ENCODE data around the gene TSPAN8. TPM values are rescaled to one million over a fixed set of nuclear protein-coding genes. Genes with fewer than 3 reads are reported as not detected.

Gene TSPAN8
- total and polyA plus RNA-seq, 2 experiments from 2014 or later = 0.11 TPM; not detected in 1

GRCh38 chr12:71138011-71138410 is 19.8 kb downstream of the TSPAN8 start:
- no peak for TF ChIP-seq CTCF (IDR thresholded peaks at IDR 0.05; ENCODE audit: low read depth, low read length)
- no peaks in the 10 kb centered on the region for H3K27me3 ChIP-seq
- H3K4me3 ChIP-seq = no peak overlapping the region
- no peak overlapping the region for H3K27ac ChIP-seq
- H3K4me1 ChIP-seq (ENCODE audit: low read depth) = no peaks in the 10 kb centered on the region
- no peaks in the 10 kb centered on the region for H3K9me3 ChIP-seq (ENCODE audit: low read depth)
- no peak for DNase-seq (ENCODE audit: low read depth in 1 of 2, low spot score in 1 of 2)
- no peaks in the 10 kb centered on the region for H3K36me3 ChIP-seq

GRCh38 chr12:71135812-71136176 is 22.0 kb downstream of the TSPAN8 start:
- Histone ChIP-seq H3K36me3 (no peaks in the 10 kb centered on the region), H3K4me1 (ENCODE audit: low read depth) (no peaks in the 10 kb centered on the region), H3K27me3 (no peaks in the 10 kb centered on the region), H3K27ac (no peak overlapping the region), H3K9me3 (ENCODE audit: low read depth) (no peaks in the 10 kb centered on the region), H3K4me3 (no peak overlapping the region)
- peak in 1 of 2 donors; percentile 63 for DNase-seq (ENCODE audit: low read depth in 1 of 2, low spot score in 1 of 2)
- TF ChIP-seq CTCF (IDR thresholded peaks at IDR 0.05; ENCODE audit: low read depth, low read length) = no peak

- Histone ChIP-seq H3K27me3 (no peaks in the 10 kb centered on the region), H3K36me3 (no peaks in the 10 kb centered on the region), H3K9me3 (ENCODE audit: low read depth) (no peaks in the 10 kb centered on the region), H3K4me1 (ENCODE audit: low read depth) (no peaks in the 10 kb centered on the region), H3K4me3 (no peak overlapping the region), H3K27ac (no peak overlapping the region)
- DNase-seq (ENCODE audit: low read depth in 1 of 2, low spot score in 1 of 2) = no peak
- no peak for TF ChIP-seq CTCF (IDR thresholded peaks at IDR 0.05; ENCODE audit: low read depth, low read length)
Observed at GRCh38 chr12:71135077-71135811, 22.6 kb downstream of the TSPAN8 start.

GRCh38 chr12:71134405-71134804 is 23.4 kb downstream of the TSPAN8 start:
- Histone ChIP-seq H3K36me3 (no peaks in the 10 kb centered on the region), H3K27ac (no peak overlapping the region), H3K27me3 (no peaks in the 10 kb centered on the region), H3K9me3 (ENCODE audit: low read depth) (no peaks in the 10 kb centered on the region), H3K4me1 (ENCODE audit: low read depth) (no peaks in the 10 kb centered on the region), H3K4me3 (no peak overlapping the region)
- TF ChIP-seq CTCF (IDR thresholded peaks at IDR 0.05; ENCODE audit: low read depth, low read length) = no peak
- DNase-seq (ENCODE audit: low read depth in 1 of 2, low spot score in 1 of 2) = peak in 1 of 2 donors; percentile 48

- DNase-seq (ENCODE audit: low read depth in 1 of 2, low spot score in 1 of 2) = no peak
- H3K36me3 ChIP-seq = no peaks in the 10 kb centered on the region
- no peak overlapping the region for H3K4me3 ChIP-seq
- no peaks in the 10 kb centered on the region for H3K27me3 ChIP-seq
- no peaks in the 10 kb centered on the region for H3K9me3 ChIP-seq (ENCODE audit: low read depth)
- H3K27ac ChIP-seq = no peak overlapping the region
- TF ChIP-seq CTCF (IDR thresholded peaks at IDR 0.05; ENCODE audit: low read depth, low read length) = no peak
- peaks cover 3% of the 10 kb centered on the region for H3K4me1 ChIP-seq (ENCODE audit: low read depth)
Observed at GRCh38 chr12:71130521-71131069, 27.2 kb downstream of the TSPAN8 start.
